ENCODE measurements around the gene VKORC1.

DNA sequence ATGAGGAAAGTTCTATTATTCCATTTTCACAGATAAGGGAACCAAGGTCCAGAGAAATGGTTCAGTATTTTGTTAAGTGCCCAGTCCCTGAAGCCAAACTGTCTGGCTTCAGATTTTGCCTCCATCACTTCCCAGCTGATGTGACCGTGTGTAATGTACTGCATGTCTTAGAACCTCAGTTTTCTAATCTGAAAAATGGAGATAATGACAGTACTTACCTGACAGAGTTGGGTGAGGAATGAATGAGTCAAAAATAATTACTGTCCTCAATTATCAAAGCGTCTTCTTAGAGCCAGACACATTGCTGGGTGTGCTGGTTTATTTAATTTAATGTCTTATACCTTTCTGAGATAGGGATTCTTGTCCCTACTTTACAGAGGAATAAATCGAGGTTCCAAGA lies 27.3 kb downstream of the VKORC1 start:
- TF ChIP-seq TAF1 (IDR thresholded peaks at IDR 0.05; ENCODE audit: borderline replicate concordance, insufficient read depth, low read length) = no peak
- TF ChIP-seq, protein P1, sequence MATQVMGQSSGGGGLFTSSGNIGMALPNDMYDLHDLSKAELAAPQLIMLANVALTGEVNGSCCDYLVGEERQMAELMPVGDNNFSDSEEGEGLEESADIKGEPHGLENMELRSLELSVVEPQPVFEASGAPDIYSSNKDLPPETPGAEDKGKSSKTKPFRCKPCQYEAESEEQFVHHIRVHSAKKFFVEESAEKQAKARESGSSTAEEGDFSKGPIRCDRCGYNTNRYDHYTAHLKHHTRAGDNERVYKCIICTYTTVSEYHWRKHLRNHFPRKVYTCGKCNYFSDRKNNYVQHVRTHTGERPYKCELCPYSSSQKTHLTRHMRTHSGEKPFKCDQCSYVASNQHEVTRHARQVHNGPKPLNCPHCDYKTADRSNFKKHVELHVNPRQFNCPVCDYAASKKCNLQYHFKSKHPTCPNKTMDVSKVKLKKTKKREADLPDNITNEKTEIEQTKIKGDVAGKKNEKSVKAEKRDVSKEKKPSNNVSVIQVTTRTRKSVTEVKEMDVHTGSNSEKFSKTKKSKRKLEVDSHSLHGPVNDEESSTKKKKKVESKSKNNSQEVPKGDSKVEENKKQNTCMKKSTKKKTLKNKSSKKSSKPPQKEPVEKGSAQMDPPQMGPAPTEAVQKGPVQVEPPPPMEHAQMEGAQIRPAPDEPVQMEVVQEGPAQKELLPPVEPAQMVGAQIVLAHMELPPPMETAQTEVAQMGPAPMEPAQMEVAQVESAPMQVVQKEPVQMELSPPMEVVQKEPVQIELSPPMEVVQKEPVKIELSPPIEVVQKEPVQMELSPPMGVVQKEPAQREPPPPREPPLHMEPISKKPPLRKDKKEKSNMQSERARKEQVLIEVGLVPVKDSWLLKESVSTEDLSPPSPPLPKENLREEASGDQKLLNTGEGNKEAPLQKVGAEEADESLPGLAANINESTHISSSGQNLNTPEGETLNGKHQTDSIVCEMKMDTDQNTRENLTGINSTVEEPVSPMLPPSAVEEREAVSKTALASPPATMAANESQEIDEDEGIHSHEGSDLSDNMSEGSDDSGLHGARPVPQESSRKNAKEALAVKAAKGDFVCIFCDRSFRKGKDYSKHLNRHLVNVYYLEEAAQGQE (IDR thresholded peaks at IDR 0.05; ENCODE audit: insufficient read depth in 1 of 2, low read depth in 2 of 2, low read length in 2 of 2) = no peak
- TF ChIP-seq POLR2AphosphoS5 (IDR thresholded peaks at IDR 0.05; ENCODE audit: low read depth, low read length) = no peak
- no peak for TF ChIP-seq FOXP2 (optimal IDR thresholded peaks at IDR 0.05; ENCODE audit: borderline replicate concordance, extremely low read depth, extremely low read length, insufficient read depth)
- no peak for TF ChIP-seq SIN3A (IDR thresholded peaks at IDR 0.05; ENCODE audit: borderline replicate concordance, insufficient read depth, low read length)
